GM12878 (cell line): ENCODE results near the gene CLEC17A. TPM values are rescaled to one million over a fixed set of nuclear protein-coding genes. Genes with fewer than 3 reads are reported as not detected.

Experiments used
- EGR1 ChIP-seq, 2 experiments: IDR thresholded peaks; 1 replicate in 1 of 2; 2 replicates in 1 of 2; pipeline ENCODE4 v1.6.1; 2011 to 2012; ENCODE audit warnings: low read depth in 2 of 2, low read length in 2 of 2, borderline replicate concordance in 1 of 2, mild to moderate bottlenecking in 1 of 2, moderate library complexity in 1 of 2
- HCFC1 ChIP-seq: fragments of 150-350 bp; IDR thresholded peaks from 2 replicates; pipeline ENCODE4 v1.6.1; 2014; ENCODE audit warnings: low read length
- MEF2B ChIP-seq: fragments of 450-650 bp; IDR thresholded peaks from 2 replicates; pipeline ENCODE4 v1.6.1; 2018; ENCODE audit warnings: mild to moderate bottlenecking, moderate library complexity; ENCODE audit not compliant: partially characterized antibody, poor library complexity, severe bottlenecking
- MXI1 ChIP-seq: fragments of 150-350 bp; IDR thresholded peaks from 2 replicates; pipeline ENCODE4 v1.6.1; 2011; ENCODE audit warnings: low read depth, mild to moderate bottlenecking, inconsistent platforms, low read length, improper control_type of control experiment
- POU2F2 ChIP-seq: IDR thresholded peaks from 3 replicates; pipeline ENCODE4 v1.6.1; 2011; ENCODE audit warnings: low read depth, mild to moderate bottlenecking, low read length, borderline replicate concordance
- PRDM15 ChIP-seq: fragments of 450-650 bp; formaldehyde crosslinking; IDR thresholded peaks from 2 replicates; pipeline ENCODE4 v1.4.0; 2020; ENCODE audit warnings: mild to moderate bottlenecking, moderate library complexity
- REST ChIP-seq: IDR thresholded peaks from 2 replicates; pipeline ENCODE4 v1.6.1; 2012; ENCODE audit warnings: mild to moderate bottlenecking, low read depth, low read length
- SP1 ChIP-seq: IDR thresholded peaks from one replicate; pipeline ENCODE4 v1.6.1; 2011; ENCODE audit warnings: low read depth, low read length
- ZSCAN29 ChIP-seq: fragments of 450-650 bp; IDR thresholded peaks from 2 replicates; pipeline ENCODE4 v1.6.1; 2017; ENCODE audit warnings: mild to moderate bottlenecking, moderate library complexity
- polyA plus RNA-seq, 11 experiments: library from polyadenylated mRNA; depleted of rRNA in 4 of 11; unstranded in 6 of 11; stranded (reverse) in 5 of 11; fragments of >200 nt; fragmentation: Nextera tagmentation in 4 of 11; fragmentation: Illumina TruSeq in 1 of 11; extraction: Ambion mirVana in 4 of 11; extraction: Trizol in 1 of 11; gene quantifications; 1 replicate in 1 of 11; 2 replicates in 10 of 11; pipeline versions ENCODE4 v1.2.1 to v1.2.3, GENCODE V29; 2011 to 2016; ENCODE audit warnings: inconsistent platforms in 2 of 11, missing spikeins in 2 of 11, low read depth in 1 of 11
- total RNA-seq, 4 experiments: library from RNA; depleted of rRNA in 3 of 4; stranded (reverse); fragments of >200 nt in 3 of 4; fragmentation: Illumina TruSeq in 1 of 4; extraction: Trizol in 1 of 4; gene quantifications; 2 replicates each; pipeline versions ENCODE4 v1.2.1 to v1.2.3, GENCODE V29; 2013 to 2021

The CLEC17A gene
- total and polyA plus RNA-seq, 10 of the 15 experiments (the other 5 are each of a cell fraction or from before 2014, with no cell fraction given): 12.9 to 131 (median 97.3) TPM

DNA sequence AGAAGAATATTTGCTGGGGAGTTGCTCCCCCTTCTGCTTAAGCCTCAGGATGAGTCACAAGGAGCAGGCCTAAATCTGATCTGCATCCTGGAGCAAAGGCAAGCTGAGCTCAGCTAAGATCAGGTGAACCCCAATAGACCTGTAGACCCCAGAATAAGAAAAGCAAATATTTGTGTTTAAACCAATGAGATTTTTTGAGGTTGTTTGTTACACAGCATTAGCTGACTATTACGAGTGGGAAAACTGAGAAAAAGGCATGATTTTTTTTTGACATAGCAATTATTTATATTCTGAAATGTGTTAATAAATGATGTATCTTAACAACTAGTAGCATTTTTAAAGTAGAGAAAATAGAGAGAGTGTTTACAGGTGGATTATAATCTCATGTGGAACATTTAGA lies 46.7 kb downstream of the CLEC17A start (continued):
- no peak for TF ChIP-seq PRDM15 (CRISPR knock-in tag)
- no peak for TF ChIP-seq ZSCAN29
- no peak for TF ChIP-seq HCFC1
- no peak for TF ChIP-seq REST
- no peak for TF ChIP-seq MXI1
- TF ChIP-seq POU2F2: no peak
- no peak for TF ChIP-seq SP1
- no peak for TF ChIP-seq MEF2B
- TF ChIP-seq EGR1 (IDR thresholded peaks at IDR 0.05; ENCODE audit: borderline replicate concordance in 1 of 2, low read depth in 2 of 2, low read length in 2 of 2): no peak
